HFF-Myc (cell line): ENCODE data around the gene SLC66A2.

Source experiments
- DNase-seq: peaks from one replicate; pipeline ENCODE4 v3.0.0-alpha.2; 2011; ENCODE audit warnings: low read depth; ENCODE audit errors: extremely low read depth
- H3K4me3 ChIP-seq: replicated peaks from 2 replicates; pipeline ENCODE4 v1.5.1; 2011; ENCODE audit warnings: low read depth, mild to moderate bottlenecking, control low read depth, low read length
- TF ChIP-seq, protein P1 (sequence below): IDR thresholded peaks from 2 replicates; pipeline ENCODE4 v1.5.1; 2012; ENCODE audit warnings: mild to moderate bottlenecking, low read depth, low read length, control low read depth; ENCODE audit errors: missing control alignments

The SLC66A2 gene

DNA sequence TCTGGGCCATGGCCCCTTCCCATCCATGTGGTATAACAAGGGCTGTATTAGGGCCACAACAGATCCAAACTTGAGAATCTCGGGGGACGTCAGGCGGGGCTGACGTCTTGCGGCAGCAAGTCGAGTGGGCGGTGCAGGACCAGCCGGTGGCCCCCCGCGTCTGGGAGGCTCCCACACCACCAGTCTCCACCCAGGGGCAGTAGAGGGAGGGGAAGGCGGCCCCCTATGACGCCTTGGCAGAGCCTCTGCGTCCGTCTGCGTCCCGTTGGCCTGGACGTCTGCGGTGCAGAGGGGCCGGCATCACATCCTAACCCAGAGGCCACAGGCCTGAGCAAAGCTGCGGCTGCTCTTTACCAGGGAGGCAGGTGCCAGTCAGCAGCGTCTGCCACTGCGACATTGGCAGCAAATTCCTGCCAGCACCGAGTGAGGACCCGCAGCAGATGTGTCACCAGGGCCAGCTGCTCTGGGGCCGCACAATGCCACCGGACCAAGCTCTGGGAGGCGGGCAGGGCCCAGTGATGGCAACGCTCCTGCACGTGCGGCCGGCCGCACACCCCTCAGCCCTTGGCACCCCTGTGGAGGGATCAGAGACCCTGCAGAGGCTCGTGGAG is 79.9 kb downstream of the SLC66A2 start:
- H3K4me3 ChIP-seq, result no peak overlapping the region
- TF ChIP-seq, protein P1, sequence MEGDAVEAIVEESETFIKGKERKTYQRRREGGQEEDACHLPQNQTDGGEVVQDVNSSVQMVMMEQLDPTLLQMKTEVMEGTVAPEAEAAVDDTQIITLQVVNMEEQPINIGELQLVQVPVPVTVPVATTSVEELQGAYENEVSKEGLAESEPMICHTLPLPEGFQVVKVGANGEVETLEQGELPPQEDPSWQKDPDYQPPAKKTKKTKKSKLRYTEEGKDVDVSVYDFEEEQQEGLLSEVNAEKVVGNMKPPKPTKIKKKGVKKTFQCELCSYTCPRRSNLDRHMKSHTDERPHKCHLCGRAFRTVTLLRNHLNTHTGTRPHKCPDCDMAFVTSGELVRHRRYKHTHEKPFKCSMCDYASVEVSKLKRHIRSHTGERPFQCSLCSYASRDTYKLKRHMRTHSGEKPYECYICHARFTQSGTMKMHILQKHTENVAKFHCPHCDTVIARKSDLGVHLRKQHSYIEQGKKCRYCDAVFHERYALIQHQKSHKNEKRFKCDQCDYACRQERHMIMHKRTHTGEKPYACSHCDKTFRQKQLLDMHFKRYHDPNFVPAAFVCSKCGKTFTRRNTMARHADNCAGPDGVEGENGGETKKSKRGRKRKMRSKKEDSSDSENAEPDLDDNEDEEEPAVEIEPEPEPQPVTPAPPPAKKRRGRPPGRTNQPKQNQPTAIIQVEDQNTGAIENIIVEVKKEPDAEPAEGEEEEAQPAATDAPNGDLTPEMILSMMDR, result no peak
- no peak for DNase-seq

- TF ChIP-seq, protein P1, result no peak
- no peak overlapping the region for H3K4me3 ChIP-seq
- DNase-seq, result no peak
These were observed 80.4 kb downstream of the SLC66A2 start for GRCh38 chr18:79871026-79871390.

DNA sequence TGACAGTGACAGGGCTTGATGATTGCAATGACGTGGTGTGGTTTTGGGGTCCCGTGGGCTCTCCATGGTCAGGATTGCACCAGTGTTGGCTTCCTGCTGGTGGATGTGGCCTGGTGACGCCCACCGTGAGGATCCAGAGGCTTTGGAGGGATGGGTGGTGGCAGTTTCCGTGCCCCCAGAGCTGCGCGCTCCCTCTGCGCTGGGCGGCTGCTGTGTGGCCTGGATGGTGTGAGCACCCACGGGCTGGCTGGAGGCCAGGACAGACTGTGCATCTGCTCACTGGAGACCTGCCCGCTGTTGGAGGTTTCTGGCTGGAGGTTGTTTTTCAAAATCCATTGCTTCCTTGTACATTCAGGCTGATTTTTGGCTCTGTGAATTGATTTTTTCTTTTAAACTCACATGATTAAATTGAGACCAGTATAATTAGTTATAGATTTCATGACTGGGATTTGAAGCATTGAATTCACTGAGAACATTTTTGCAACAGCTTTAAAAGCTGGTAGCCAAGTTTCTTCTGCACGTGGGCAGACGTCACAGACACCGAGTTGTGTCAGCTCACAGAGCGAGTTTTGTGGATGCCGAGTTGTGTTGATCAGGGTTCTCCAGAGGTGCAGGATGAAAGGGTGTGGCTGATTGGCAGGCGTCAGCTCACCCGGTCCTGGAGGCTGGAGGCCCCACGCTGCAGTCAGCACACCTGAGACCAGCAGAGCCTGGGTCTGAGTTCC is 81.0 kb downstream of the SLC66A2 start:
- no peak overlapping the region for H3K4me3 ChIP-seq
- DNase-seq, result no peak
- TF ChIP-seq, protein P1, result no peak

DNA sequence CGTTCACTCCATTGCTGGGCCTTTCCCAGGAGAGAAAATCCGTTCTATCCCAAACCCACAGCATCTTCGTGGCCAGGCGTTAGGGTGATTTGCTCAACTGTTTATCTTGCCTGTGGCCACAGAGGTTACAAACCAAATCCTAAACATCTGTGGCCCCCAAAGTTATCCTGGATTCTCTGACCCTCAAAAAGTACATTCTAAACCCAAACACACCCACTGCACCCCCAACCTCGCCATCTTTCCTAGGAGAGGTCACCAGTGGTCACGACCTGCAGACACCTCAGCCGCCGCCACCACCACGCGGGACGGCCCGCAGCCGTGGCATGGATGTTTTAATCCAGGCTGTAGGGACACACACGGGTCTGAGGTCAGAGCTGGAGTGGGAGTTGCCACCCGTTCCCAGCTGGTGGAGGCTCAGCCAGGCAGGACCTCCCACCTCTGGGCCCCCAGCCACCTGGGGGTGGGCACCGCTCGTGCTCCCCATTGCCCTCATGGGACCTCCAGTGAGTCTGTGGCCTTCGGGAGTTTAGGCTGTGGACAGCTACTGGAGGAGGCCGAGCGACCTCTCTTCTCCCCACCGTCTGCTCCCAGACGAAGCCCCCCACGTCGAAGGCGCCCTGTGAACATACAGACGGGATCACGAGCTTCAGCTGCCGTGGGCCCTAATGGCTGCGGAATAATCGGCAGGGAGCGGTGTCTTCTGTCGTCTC is 81.7 kb downstream of the SLC66A2 start:
- TF ChIP-seq, protein P1, result no peak
- no peak overlapping the region for H3K4me3 ChIP-seq
- DNase-seq, result no peak

GRCh38 chr18:79868811-79869541 is 82.5 kb downstream of the SLC66A2 start:
- no peak for DNase-seq
- TF ChIP-seq, protein P1, result no peak

DNA sequence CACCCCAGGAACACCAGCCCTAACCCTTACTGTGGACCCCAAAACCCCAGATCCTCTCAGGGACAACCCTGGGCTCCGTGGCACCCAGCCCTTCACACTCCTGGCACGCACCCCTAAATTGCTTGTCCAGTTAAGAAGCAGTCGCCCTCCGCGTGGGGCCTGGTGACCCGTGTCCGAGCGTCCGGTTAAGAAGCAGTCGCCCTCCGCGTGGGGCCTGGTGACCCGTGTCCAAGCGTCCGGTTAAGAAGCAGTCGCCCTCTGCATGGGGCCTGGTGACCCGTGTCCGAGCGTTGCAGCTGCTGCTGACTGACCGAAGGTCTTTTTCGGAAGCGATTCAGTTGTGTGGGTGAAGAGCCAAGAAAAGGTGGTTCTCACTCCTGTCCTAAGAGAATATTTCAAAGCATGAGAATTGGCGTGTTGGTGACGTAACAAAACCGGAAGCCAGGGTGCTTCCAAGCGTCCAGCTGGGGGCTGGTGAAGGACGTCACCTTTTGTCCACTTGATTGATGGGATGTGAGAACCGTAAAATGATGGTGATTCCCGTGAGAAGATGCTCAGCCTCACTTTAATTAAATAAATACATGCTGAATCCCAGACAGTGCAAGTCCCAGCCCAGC is 83.2 kb downstream of the SLC66A2 start:
- H3K4me3 ChIP-seq, result no peak overlapping the region
- DNase-seq, result no peak
- TF ChIP-seq, protein P1, result no peak

More at GRCh38 chr18:79868811-79869541, 82.5 kb downstream of the SLC66A2 start:
- no peak overlapping the region for H3K4me3 ChIP-seq
